CD4-positive, CD25-positive, alpha-beta regulatory T cell (primary cell): Measurements from ENCODE around the gene PIK3CD. TPM values are rescaled to one million over a fixed set of nuclear protein-coding genes. Genes with fewer than 3 reads are reported as not detected.
A peak's percentile ranks its signal among the peaks of the same experiment; 100 is the strongest.

Source experiments
- ATAC-seq, 2 donors: fragments of 150-1000 bp; cut with Tn5 transposase; one replicate each; pipeline ENCODE4 v1.10.0; 2021; ENCODE audit warnings: low read depth in 2 of 2, moderate number of reproducible peaks in 2 of 2, moderate library complexity in 1 of 2
- DNase-seq, 3 donors: peaks; one replicate each; pipeline versions ENCODE4 v3.0.0 to v3.0.0-alpha.2; 2012 to 2022; ENCODE audit warnings: mixed read lengths in 1 of 3
- H3K27ac ChIP-seq: one replicate; pipeline ENCODE4 v1.7.0; 2013; ENCODE audit warnings: mild to moderate bottlenecking, low read length; ENCODE audit not compliant: insufficient read depth, poor library complexity, severe bottlenecking
- H3K27me3 ChIP-seq: one replicate; pipeline ENCODE4 v1.7.0; 2013; ENCODE audit warnings: low read length; ENCODE audit not compliant: control insufficient read depth, insufficient read depth
- H3K36me3 ChIP-seq: one replicate; pipeline ENCODE4 v1.7.0; 2013; ENCODE audit warnings: mild to moderate bottlenecking, low read length, moderate library complexity; ENCODE audit not compliant: control insufficient read depth, insufficient read depth
- H3K4me1 ChIP-seq: 2 replicates; pipeline ENCODE4 v1.7.0; 2013; ENCODE audit warnings: mild to moderate bottlenecking, low read length; ENCODE audit not compliant: insufficient read depth, control insufficient read depth, poor library complexity, severe bottlenecking
- H3K4me3 ChIP-seq: one replicate; pipeline ENCODE4 v1.7.0; 2013; ENCODE audit warnings: low read depth, mild to moderate bottlenecking, low read length, moderate library complexity
- H3K9me3 ChIP-seq, 2 experiments: 1 replicate in 1 of 2; 2 replicates in 1 of 2; pipeline ENCODE4 v1.7.0; 2013; ENCODE audit warnings: low read length in 2 of 2, mild to moderate bottlenecking in 1 of 2, moderate library complexity in 1 of 2; ENCODE audit not compliant: control insufficient read depth in 2 of 2
- H3K27ac Mint-ChIP-seq, 3 donors: one replicate each; pipeline ENCODE4 v1.8.0; 2020 to 2022; ENCODE audit warnings: mild to moderate bottlenecking in 3 of 3, mixed read lengths in 3 of 3, moderate library complexity in 2 of 3
- H3K27me3 Mint-ChIP-seq: one replicate; pipeline ENCODE4 v1.8.0; 2022; ENCODE audit warnings: mild to moderate bottlenecking, mixed read lengths
- H3K36me3 Mint-ChIP-seq: one replicate; pipeline ENCODE4 v1.8.0; 2020; ENCODE audit warnings: mixed read lengths
- H3K4me1 Mint-ChIP-seq, 4 donors: one replicate each; pipeline ENCODE4 v1.8.0; 2020 to 2022; ENCODE audit warnings: mixed read lengths in 4 of 4, mild to moderate bottlenecking in 1 of 4
- H3K4me3 Mint-ChIP-seq, 4 donors: one replicate each; pipeline ENCODE4 v1.8.0; 2020 to 2022; ENCODE audit warnings: mild to moderate bottlenecking in 4 of 4, mixed read lengths in 4 of 4, moderate library complexity in 3 of 4
- H3K9me3 Mint-ChIP-seq, 7 donors: one replicate each; pipeline ENCODE4 v1.8.0; 2020 to 2022; ENCODE audit warnings: mixed read lengths in 7 of 7, mild to moderate bottlenecking in 3 of 7, moderate library complexity in 2 of 7
- polyA plus RNA-seq, 4 donors: library from polyadenylated mRNA; unstranded; fragments of 300-500 nt; fragmentation: Illumina TruSeq; gene quantifications; one replicate each; pipeline ENCODE4 v1.2.3, GENCODE V29; 2021
- total RNA-seq: library from RNA; stranded (reverse); gene quantifications from one replicate; pipeline ENCODE4 v1.2.3, GENCODE V29; 2022

The PIK3CD gene
- total and polyA plus RNA-seq, 5 donors from 2014 or later = 47.3 to 187 (median 55.4) TPM

- H3K4me3 ChIP-seq = no peak overlapping the region
- ATAC-seq = no peak
- DNase-seq = no peak
- Mint-ChIP-seq H3K27me3 (peaks cover 4% of the 10 kb centered on the region), H3K4me1 (peaks cover 11 to 66% (median 36%) of the 10 kb centered on the region in 4 donors), H3K9me3 (no peaks in the 10 kb centered on the region), H3K27ac (peak overlapping the region; percentile 83 to 95 (median 91)), H3K4me3 (peak overlapping the region; percentile 46 to 55 (median 49)), H3K36me3 (peaks cover 57% of the 10 kb centered on the region)
- no peaks in the 10 kb centered on the region for H3K27me3 ChIP-seq
- no peaks in the 10 kb centered on the region for H3K9me3 ChIP-seq
- peaks cover 33% of the 10 kb centered on the region for H3K4me1 ChIP-seq
- H3K36me3 ChIP-seq = peaks cover 72% of the 10 kb centered on the region
- peak overlapping the region; percentile 33 for H3K27ac ChIP-seq
These were observed 78.8 kb downstream of the PIK3CD start for GRCh38 chr1:9730096-9730901.

GRCh38 chr1:9731051-9731537 lies 79.6 kb downstream of the PIK3CD start:
- H3K27me3 ChIP-seq = no peaks in the 10 kb centered on the region
- no peak overlapping the region for H3K27ac ChIP-seq
- H3K4me3 ChIP-seq = no peak overlapping the region
- H3K9me3 ChIP-seq = no peaks in the 10 kb centered on the region
- Mint-ChIP-seq H3K27me3 (peaks cover 4% of the 10 kb centered on the region), H3K9me3 (no peaks in the 10 kb centered on the region), H3K27ac (peak overlapping the region in 2 of 3 donors; percentile 91), H3K4me1 (peaks cover 11 to 66% (median 36%) of the 10 kb centered on the region in 4 donors), H3K4me3 (peak overlapping the region in 1 of 4 donors; percentile 57), H3K36me3 (peaks cover 59% of the 10 kb centered on the region)
- H3K4me1 ChIP-seq = peaks cover 33% of the 10 kb centered on the region
- DNase-seq (no peak), ATAC-seq (no peak)
- peaks cover 76% of the 10 kb centered on the region for H3K36me3 ChIP-seq

- Mint-ChIP-seq H3K9me3 (no peaks in the 10 kb centered on the region), H3K36me3 (peaks cover 59% of the 10 kb centered on the region), H3K4me3 (peak overlapping the region in 2 of 4 donors; percentile 57 to 72), H3K4me1 (peaks cover 11 to 64% (median 35%) of the 10 kb centered on the region in 4 donors), H3K27me3 (peaks cover 4% of the 10 kb centered on the region), H3K27ac (peak overlapping the region in 2 of 3 donors; percentile 23 to 91)
- H3K27me3 ChIP-seq = no peaks in the 10 kb centered on the region
- H3K4me3 ChIP-seq = no peak overlapping the region
- peak overlapping the region; percentile 2 for H3K27ac ChIP-seq
- ATAC-seq (no peak), DNase-seq (no peak)
- H3K4me1 ChIP-seq = peaks cover 33% of the 10 kb centered on the region
- H3K9me3 ChIP-seq = no peaks in the 10 kb centered on the region
- peaks cover 78% of the 10 kb centered on the region for H3K36me3 ChIP-seq
These were observed 80.0 kb downstream of the PIK3CD start for GRCh38 chr1:9731561-9731960.

GRCh38 chr1:9732123-9732971 lies 80.8 kb downstream of the PIK3CD start:
- Histone ChIP-seq H3K4me1 (peaks cover 27% of the 10 kb centered on the region), H3K27ac (peak overlapping the region; percentile 2), H3K36me3 (peaks cover 77% of the 10 kb centered on the region), H3K27me3 (no peaks in the 10 kb centered on the region), H3K9me3 (no peaks in the 10 kb centered on the region), H3K4me3 (no peak overlapping the region)
- no peaks in the 10 kb centered on the region for H3K9me3 Mint-ChIP-seq
- ATAC-seq = no peak
- peak overlapping the region; percentile 31 to 91 (median 72) for H3K27ac Mint-ChIP-seq
- peak overlapping the region; percentile 28 to 65 (median 41) for H3K4me3 Mint-ChIP-seq
- H3K4me1 Mint-ChIP-seq = peaks cover 11 to 60% (median 32%) of the 10 kb centered on the region in 4 donors
- H3K36me3 Mint-ChIP-seq = peaks cover 55% of the 10 kb centered on the region
- peaks cover 4% of the 10 kb centered on the region for H3K27me3 Mint-ChIP-seq
- no peak for DNase-seq

GRCh38 chr1:9733160-9733789 lies 81.7 kb downstream of the PIK3CD start:
- Mint-ChIP-seq H3K4me1 (peaks cover 8 to 56% (median 27%) of the 10 kb centered on the region in 4 donors), H3K27me3 (peaks cover 4% of the 10 kb centered on the region), H3K27ac (peak overlapping the region; percentile 72 to 91 (median 86)), H3K9me3 (no peaks in the 10 kb centered on the region), H3K4me3 (peak overlapping the region in 2 of 4 donors; percentile 36 to 71), H3K36me3 (peaks cover 49% of the 10 kb centered on the region)
- no peak for ATAC-seq
- Histone ChIP-seq H3K9me3 (no peaks in the 10 kb centered on the region), H3K27ac (peak overlapping the region; percentile 21), H3K4me1 (peaks cover 19% of the 10 kb centered on the region), H3K4me3 (no peak overlapping the region), H3K36me3 (peaks cover 79% of the 10 kb centered on the region), H3K27me3 (no peaks in the 10 kb centered on the region)
- DNase-seq = no peak

- ATAC-seq (no peak), DNase-seq (no peak)
- H3K27me3 ChIP-seq = no peaks in the 10 kb centered on the region
- no peaks in the 10 kb centered on the region for H3K9me3 Mint-ChIP-seq
- H3K9me3 ChIP-seq = no peaks in the 10 kb centered on the region
- H3K4me1 ChIP-seq = no peaks in the 10 kb centered on the region
- H3K27ac ChIP-seq = no peak overlapping the region
- peak overlapping the region in 1 of 3 donors; percentile 9 for H3K27ac Mint-ChIP-seq
- no peak overlapping the region for H3K4me3 Mint-ChIP-seq
- H3K27me3 Mint-ChIP-seq = no peaks in the 10 kb centered on the region
- H3K4me1 Mint-ChIP-seq = peaks cover 0 to 32% (median 15%) of the 10 kb centered on the region in 4 donors
- peaks cover 85% of the 10 kb centered on the region for H3K36me3 ChIP-seq
- H3K4me3 ChIP-seq = no peak overlapping the region
- H3K36me3 Mint-ChIP-seq = peaks cover 41% of the 10 kb centered on the region
These were observed 84.3 kb downstream of the PIK3CD start for GRCh38 chr1:9735800-9736199.

- no peaks in the 10 kb centered on the region for H3K27me3 ChIP-seq
- H3K36me3 Mint-ChIP-seq = peaks cover 44% of the 10 kb centered on the region
- no peaks in the 10 kb centered on the region for H3K27me3 Mint-ChIP-seq
- no peak overlapping the region for H3K27ac ChIP-seq
- H3K9me3 Mint-ChIP-seq = no peaks in the 10 kb centered on the region
- no peak overlapping the region for H3K4me3 ChIP-seq
- H3K27ac Mint-ChIP-seq = no peak overlapping the region
- no peaks in the 10 kb centered on the region for H3K9me3 ChIP-seq
- peaks cover 0 to 29% (median 15%) of the 10 kb centered on the region in 4 donors for H3K4me1 Mint-ChIP-seq
- no peak for DNase-seq
- H3K4me1 ChIP-seq = no peaks in the 10 kb centered on the region
- H3K36me3 ChIP-seq = peaks cover 85% of the 10 kb centered on the region
- ATAC-seq = no peak
- H3K4me3 Mint-ChIP-seq = no peak overlapping the region
These were observed 84.7 kb downstream of the PIK3CD start for GRCh38 chr1:9736241-9736640.
